DMS114 treated with DMSO at 0.1 percent for 48 hours (cell line): ENCODE data around the gene RGS4.

Source experiments
- DNase-seq: peaks from one replicate; lab custom pipeline; 2025; ENCODE audit not compliant: unreplicated experiment; lab: John Stamatoyannopoulos, UW

RGS4 gene

GRCh38 chr1:163069142-163069541 lies at the start of gene RGS4:
Gene RGS4, plus strand, starts transcription at chr1:163069361. Its CDS starts 124 bp downstream, at chr1:163069485.
- DNase-seq, result peak; percentile 68

GRCh38 chr1:163022129-163022528 lies 47.0 kb upstream of the RGS4 start:
- no peak for DNase-seq

GRCh38 chr1:163027610-163028009 lies 41.6 kb upstream of the RGS4 start:
- DNase-seq, result no peak

GRCh38 chr1:163029901-163030300 lies 39.3 kb upstream of the RGS4 start:
- DNase-seq, result no peak

GRCh38 chr1:163035446-163036249 lies 33.5 kb upstream of the RGS4 start:
- DNase-seq, result no peak

- DNase-seq, result no peak
Measured at GRCh38 chr1:163036671-163037070, 32.5 kb upstream of the RGS4 start.

GRCh38 chr1:163038928-163039706 lies 30.0 kb upstream of the RGS4 start:
- DNase-seq, result no peak

- DNase-seq, result no peak
Measured at GRCh38 chr1:163039707-163040093, 29.5 kb upstream of the RGS4 start.

- DNase-seq, result no peak
Measured at GRCh38 chr1:163046071-163046470, 23.1 kb upstream of the RGS4 start.

GRCh38 chr1:163047951-163048659 lies 21.1 kb upstream of the RGS4 start:
- no peak for DNase-seq

GRCh38 chr1:163048869-163049268 lies 20.3 kb upstream of the RGS4 start:
- no peak for DNase-seq

GRCh38 chr1:163049296-163049695 lies 19.9 kb upstream of the RGS4 start:
- no peak for DNase-seq

- no peak for DNase-seq
Measured at GRCh38 chr1:163050496-163050895, 18.7 kb upstream of the RGS4 start.

GRCh38 chr1:163054181-163054591 lies 15.0 kb upstream of the RGS4 start:
- DNase-seq, result no peak

- DNase-seq, result no peak
Measured at GRCh38 chr1:163055005-163055404, 14.2 kb upstream of the RGS4 start.

- DNase-seq, result no peak
Measured at GRCh38 chr1:163055531-163055930, 13.6 kb upstream of the RGS4 start.

- DNase-seq, result no peak
Measured at GRCh38 chr1:163056831-163057230, 12.3 kb upstream of the RGS4 start.

GRCh38 chr1:163060343-163061007 lies 8.7 kb upstream of the RGS4 start:
- DNase-seq, result no peak

- no peak for DNase-seq
Measured at GRCh38 chr1:163063143-163063542, 6.0 kb upstream of the RGS4 start.

GRCh38 chr1:163063610-163064009 lies 5.6 kb upstream of the RGS4 start:
- no peak for DNase-seq

GRCh38 chr1:163066168-163066567 lies 3.0 kb upstream of the RGS4 start:
- no peak for DNase-seq
